OCI-LY7 (cell line): ENCODE data around the gene LAMTOR3. TPM values are rescaled to one million over a fixed set of nuclear protein-coding genes. Genes with fewer than 3 reads are reported as not detected.
"Not testable (repeated sequence)": the region's sequence is repeated elsewhere in the genome, so short reads cannot be mapped to it uniquely, and the experiment has no call there.

ENCODE experiments used
- BruUV-seq: library from RNA; stranded (reverse); fragments of 400-500 nt; replicated peaks from 2 replicates; lab custom pipeline; 2021; lab: Mats Ljungman, UMichigan
- CTCF ChIA-PET: fragments of 300-600 bp; sonication (Branson Sonifier 250); formaldehyde crosslinking; loops from one replicate; lab custom pipeline; 2022; ENCODE audit warnings: antibody characterized with exemption; ENCODE audit not compliant: unreplicated experiment; lab: Charles Lee
- POLR2A ChIA-PET: fragments of 300-600 bp; sonication (Branson Sonifier 250); formaldehyde crosslinking; loops from one replicate; lab custom pipeline; 2022; ENCODE audit warnings: antibody characterized with exemption; lab: Charles Lee
- DNase-seq: peaks from one replicate; pipeline ENCODE4 v3.0.0-alpha.2; 2015; ENCODE audit warnings: low spot score
- H2AFZ ChIP-seq: fragments of 200-600 bp; sonication (generic), shearing (Covaris generic); 2 replicates; pipeline ENCODE4 v1.6.1; 2014; ENCODE audit warnings: mild to moderate bottlenecking, antibody characterized with exemption, low read length, moderate library complexity
- H3K27ac ChIP-seq: fragments of 200-600 bp; sonication (generic); 2 replicates; pipeline ENCODE4 v1.5.1; 2014; ENCODE audit warnings: mixed run types, low read depth, mild to moderate bottlenecking, moderate library complexity, low read length, inconsistent platforms; ENCODE audit not compliant: poor library complexity, severe bottlenecking
- H3K36me3 ChIP-seq: fragments of 200-600 bp; sonication (generic); 2 replicates; pipeline ENCODE4 v1.6.1; 2014; ENCODE audit warnings: mild to moderate bottlenecking, antibody characterized with exemption, low read length, moderate library complexity, mixed read lengths; ENCODE audit not compliant: insufficient read depth
- H3K4me1 ChIP-seq: fragments of 200-600 bp; sonication (generic); 2 replicates; pipeline ENCODE4 v1.5.1; 2014; ENCODE audit warnings: mild to moderate bottlenecking, low read length; ENCODE audit not compliant: insufficient read depth, poor library complexity, severe bottlenecking
- H3K4me2 ChIP-seq: fragments of 200-600 bp; sonication (generic); 2 replicates; pipeline ENCODE4 v1.6.1; 2014; ENCODE audit warnings: mild to moderate bottlenecking, low read length
- H3K4me3 ChIP-seq: fragments of 200-600 bp; sonication (generic); 2 replicates; pipeline ENCODE4 v1.5.1; 2014; ENCODE audit warnings: mild to moderate bottlenecking, low read depth, low read length; ENCODE audit not compliant: poor library complexity, severe bottlenecking
- H3K79me2 ChIP-seq: fragments of 200-600 bp; sonication (generic); 2 replicates; pipeline ENCODE4 v1.6.1; 2016; ENCODE audit warnings: low read depth, mild to moderate bottlenecking, low read length, moderate library complexity, mixed read lengths; ENCODE audit not compliant: insufficient read depth
- H3K9me2 ChIP-seq: fragments of 200-600 bp; sonication (generic); 2 replicates; pipeline ENCODE4 v1.6.1; 2016; ENCODE audit warnings: mild to moderate bottlenecking, low read length, mixed read lengths; ENCODE audit not compliant: insufficient read depth
- H3K9me3 ChIP-seq: fragments of 200-600 bp; sonication (generic); 2 replicates; pipeline ENCODE4 v1.6.1; 2014; ENCODE audit warnings: mild to moderate bottlenecking, mixed run types, low read length, mixed read lengths
- H4K20me1 ChIP-seq: fragments of 200-600 bp; sonication (generic); 2 replicates; pipeline ENCODE4 v1.6.1; 2014; ENCODE audit warnings: mild to moderate bottlenecking, antibody characterized with exemption, low read length, moderate library complexity, mixed read lengths; ENCODE audit not compliant: insufficient read depth
- EZH2phosphoT487 ChIP-seq: fragments of 200-600 bp; sonication (generic); IDR thresholded peaks from 2 replicates; pipeline ENCODE4 v1.6.1; 2018; ENCODE audit warnings: low read depth, borderline replicate concordance, mild to moderate bottlenecking, mixed run types, antibody characterized with exemption, low read length, moderate library complexity, mixed read lengths
- intact Hi-C: fragments of 100-400 bp; cut with micrococcal nuclease; formaldehyde crosslinking; loops from one replicate; pipeline ENCODE4 v1.10.0; 2022; ENCODE audit not compliant: unreplicated experiment
- total RNA-seq, 2 experiments: library from RNA; depleted of rRNA in 1 of 2; stranded (reverse); fragments of >200 nt in 1 of 2; shearing (Covaris generic) in 1 of 2; gene quantifications; 2 replicates each; pipeline ENCODE4 v1.2.3, GENCODE V29; 2014 to 2022
- TF ChIP-seq, protein P1 (sequence below): fragments of 200-600 bp; sonication (generic); conservative IDR thresholded peaks from 2 replicates; pipeline ENCODE4 v1.5.1; 2014; ENCODE audit warnings: mild to moderate bottlenecking, antibody characterized with exemption, low read length, moderate library complexity, mixed read lengths

Gene LAMTOR3
- total RNA-seq, 2 experiments from 2014 or later = 18.5 to 27.3 TPM

- Histone ChIP-seq H3K9me2 (no peaks in the 10 kb centered on the region), H2AFZ (no peak overlapping the region), H4K20me1 (peaks cover 12% of the 10 kb centered on the region; the same call in 1 of the 2 replicates), H3K79me2 (peaks cover 85% of the 10 kb centered on the region), H3K9me3 (no peaks in the 10 kb centered on the region; the same call in 1 of the 2 replicates), H3K27ac (no peak overlapping the region), H3K36me3 (peaks cover 77% of the 10 kb centered on the region), H3K4me1 (peaks cover 8% of the 10 kb centered on the region), H3K4me2 (no peak overlapping the region), H3K4me3 (no peak overlapping the region)
- POLR2A ChIA-PET = interaction anchor here (1.4 to 1.8 kb wide), 2 partner anchors 13 to 15 kb away, joined by 3 to 5 read pairs; no protein-coding TSS in a partner anchor
- TF ChIP-seq EZH2phosphoT487 = no peak
- TF ChIP-seq, protein P1, sequence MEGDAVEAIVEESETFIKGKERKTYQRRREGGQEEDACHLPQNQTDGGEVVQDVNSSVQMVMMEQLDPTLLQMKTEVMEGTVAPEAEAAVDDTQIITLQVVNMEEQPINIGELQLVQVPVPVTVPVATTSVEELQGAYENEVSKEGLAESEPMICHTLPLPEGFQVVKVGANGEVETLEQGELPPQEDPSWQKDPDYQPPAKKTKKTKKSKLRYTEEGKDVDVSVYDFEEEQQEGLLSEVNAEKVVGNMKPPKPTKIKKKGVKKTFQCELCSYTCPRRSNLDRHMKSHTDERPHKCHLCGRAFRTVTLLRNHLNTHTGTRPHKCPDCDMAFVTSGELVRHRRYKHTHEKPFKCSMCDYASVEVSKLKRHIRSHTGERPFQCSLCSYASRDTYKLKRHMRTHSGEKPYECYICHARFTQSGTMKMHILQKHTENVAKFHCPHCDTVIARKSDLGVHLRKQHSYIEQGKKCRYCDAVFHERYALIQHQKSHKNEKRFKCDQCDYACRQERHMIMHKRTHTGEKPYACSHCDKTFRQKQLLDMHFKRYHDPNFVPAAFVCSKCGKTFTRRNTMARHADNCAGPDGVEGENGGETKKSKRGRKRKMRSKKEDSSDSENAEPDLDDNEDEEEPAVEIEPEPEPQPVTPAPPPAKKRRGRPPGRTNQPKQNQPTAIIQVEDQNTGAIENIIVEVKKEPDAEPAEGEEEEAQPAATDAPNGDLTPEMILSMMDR = no peak
- BruUV-seq = no TSS peak
- no peak for DNase-seq
- CTCF ChIA-PET = no interaction called here
- intact Hi-C loops = no loop called here
Measured at GRCh38 chr4:99832321-99832720, 61.9 kb downstream of the LAMTOR3 start.

DNA sequence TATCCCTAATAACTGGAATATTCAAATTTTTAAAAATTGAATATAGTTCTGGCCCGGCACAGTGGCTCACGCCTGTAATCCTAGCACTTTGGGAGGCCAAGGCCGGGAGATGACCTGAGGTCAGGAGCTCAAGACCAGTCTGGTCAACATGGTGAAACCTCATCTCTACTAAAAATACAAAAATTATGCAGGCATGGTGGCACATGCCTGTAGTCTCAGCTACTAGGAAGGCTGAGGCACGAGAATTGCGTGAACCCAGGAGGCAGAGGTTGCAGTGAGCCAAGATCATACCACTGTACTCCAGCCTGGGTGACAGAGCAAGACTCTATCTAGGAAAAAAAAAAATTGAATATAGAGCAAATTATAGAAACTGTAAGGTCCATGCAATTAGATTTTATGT, 64.2 kb downstream of the LAMTOR3 start:
- CTCF ChIA-PET, H3K4me3 ChIP-seq, intact Hi-C loops, H3K27ac ChIP-seq, DNase-seq, H3K9me2 ChIP-seq, BruUV-seq, H3K4me2 ChIP-seq, H2AFZ ChIP-seq, H3K9me3 ChIP-seq: not testable (repeated sequence)
- peaks cover 76% of the 10 kb centered on the region for H3K36me3 ChIP-seq
- peaks cover 18% of the 10 kb centered on the region; the same call in 1 of the 2 replicates for H4K20me1 ChIP-seq
- H3K4me1 ChIP-seq = peaks cover 27% of the 10 kb centered on the region
- POLR2A ChIA-PET = interaction anchor here (0.6 to 5.2 kb wide), 7 partner anchors 9 to 64 kb away, joined by 3 to 25 read pairs (median 4); partner anchors contain the start of genes DAPP1 and LAMTOR3
- H3K79me2 ChIP-seq = peaks cover 99% of the 10 kb centered on the region

DNA sequence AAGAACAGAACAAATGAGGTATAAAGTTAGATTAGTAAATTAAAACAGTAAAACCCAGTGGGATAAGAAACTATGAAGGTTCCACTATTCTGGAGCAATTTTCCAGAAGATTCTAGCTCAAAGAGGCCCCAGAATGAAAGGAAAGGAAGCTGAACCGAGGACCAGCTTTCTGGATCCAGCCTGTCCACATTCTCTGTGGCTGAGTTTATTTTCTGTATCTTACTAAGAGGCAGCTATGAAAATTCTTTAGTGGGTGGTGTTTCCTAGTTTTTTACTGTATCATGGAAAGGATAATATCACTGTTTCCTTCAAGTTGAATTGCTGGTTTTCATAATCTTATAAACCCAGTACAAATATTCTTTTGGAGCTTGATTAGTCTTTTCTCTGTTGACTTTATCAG, 65.8 kb downstream of the LAMTOR3 start:
- intact Hi-C loops = no loop called here
- Histone ChIP-seq H3K4me1 (peaks cover 42% of the 10 kb centered on the region), H3K27ac (no peak overlapping the region), H3K9me2 (no peaks in the 10 kb centered on the region), H4K20me1 (peaks cover 28% of the 10 kb centered on the region), H2AFZ (no peak overlapping the region), H3K4me3 (no peak overlapping the region), H3K79me2 (peaks cover 100% of the 10 kb centered on the region), H3K4me2 (no peak overlapping the region), H3K9me3 (no peaks in the 10 kb centered on the region), H3K36me3 (peaks cover 76% of the 10 kb centered on the region)
- ChIA-PET POLR2A (interaction anchor here (0.6 to 5.2 kb wide), 5 partner anchors 9 to 1276 kb away, joined by 3 to 25 read pairs (median 9); partner anchors contain the start of gene DAPP1), CTCF (interaction anchor here (1.1 kb wide), 1 partner anchor 11 kb away, joined by 5 read pairs; no protein-coding TSS in a partner anchor)
- no TSS peak for BruUV-seq
- no peak for DNase-seq
- TF ChIP-seq EZH2phosphoT487 = no peak
- TF ChIP-seq, protein P1 = no peak

Other genes starting within 250 kb of the LAMTOR3 start
- not detected in 2 replicates for gene C4orf54, start 236.6 kb downstream of the LAMTOR3 start, total RNA-seq (2014; rRNA removed; shearing (Covaris generic))
- not detected in 2 replicates for gene C4orf54, start 236.6 kb downstream of the LAMTOR3 start, total RNA-seq (2022)
- 55.7 and 57.3 TPM in 2 replicates for gene DAPP1, start 77.6 kb downstream of the LAMTOR3 start, total RNA-seq (2014; rRNA removed; shearing (Covaris generic))
- gene DAPP1, start 77.6 kb downstream of the LAMTOR3 start, total RNA-seq (2022) = 69.8 and 71.9 TPM in 2 replicates
- gene DNAJB14, start 52.2 kb upstream of the LAMTOR3 start, total RNA-seq (2014; rRNA removed; shearing (Covaris generic)) = 13.3 and 29.1 TPM in 2 replicates
- 38.1 and 44.9 TPM in 2 replicates for gene DNAJB14, start 52.2 kb upstream of the LAMTOR3 start, total RNA-seq (2022)
- gene H2AZ1, start 55.8 kb upstream of the LAMTOR3 start, total RNA-seq (2014; rRNA removed; shearing (Covaris generic)) = 1,106 and 1,171 TPM in 2 replicates
- gene H2AZ1, start 55.8 kb upstream of the LAMTOR3 start, total RNA-seq (2022) = 1,038 and 1,147 TPM in 2 replicates